Measurements from ENCODE around the gene UNK. TPM values are rescaled to one million over a fixed set of nuclear protein-coding genes. Genes with fewer than 3 reads are reported as not detected.
A peak's percentile ranks its signal among the peaks of the same experiment; 100 is the strongest.

The UNK gene
- total and polyA plus RNA-seq, 2 of the 13 experiments (the other 11 are each of a cell fraction or from before 2014, with no cell fraction given): 31.6 to 33.0 TPM

DNA sequence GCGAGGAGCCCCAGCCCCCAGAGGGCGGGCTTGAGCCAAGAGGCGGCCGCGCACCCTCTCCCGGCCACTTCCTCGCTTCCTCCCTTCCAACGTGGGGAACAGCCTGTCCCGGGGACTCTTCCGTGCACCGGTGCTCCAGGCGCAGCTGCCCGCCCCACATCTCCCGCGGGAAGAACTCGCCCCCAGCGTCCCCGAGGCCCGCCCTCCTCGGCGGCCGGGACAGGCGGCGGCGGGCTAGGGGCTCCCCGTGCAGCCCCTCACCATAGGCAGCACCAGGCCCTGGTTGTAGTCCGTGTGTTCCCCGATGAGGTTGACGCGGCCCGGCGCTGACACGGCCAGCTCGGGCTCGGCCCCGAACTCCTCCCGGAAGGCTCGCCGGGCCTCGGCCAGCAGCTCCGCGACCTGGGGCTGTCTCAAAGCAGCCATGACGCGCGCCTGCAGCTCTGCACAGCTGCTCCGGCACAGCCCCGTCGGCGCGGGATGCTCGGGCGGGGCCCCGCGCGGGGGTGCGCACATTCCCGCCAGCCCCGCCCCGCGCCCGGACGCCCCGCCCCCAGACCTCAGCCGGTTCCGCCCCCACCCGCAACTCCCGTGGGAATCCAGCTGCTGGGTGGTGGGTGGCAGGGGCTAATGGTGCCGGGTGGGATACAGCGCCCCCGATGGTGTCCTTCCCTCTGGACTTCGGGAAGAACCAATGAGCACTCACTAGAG is 19.7 kb upstream of the UNK start, which contains the start of gene GALK1 (continued):
- TF ChIP-seq TBP (CRISPR knock-in tag; IDR thresholded peaks at IDR 0.05) (no peak), PITX1 (CRISPR knock-in tag; IDR thresholded peaks at IDR 0.05) (no peak; the same call in 1 of the 2 replicates), ISL2 (CRISPR knock-in tag; IDR thresholded peaks at IDR 0.05) (0 out of 2 replicates have a peak, but pooled peaks have one; percentile 14), NCOA2 (CRISPR knock-in tag; IDR thresholded peaks at IDR 0.05) (no peak), ZNF557 (CRISPR knock-in tag; IDR thresholded peaks at IDR 0.05) (0 out of 2 replicates have a peak, but pooled peaks have one; percentile 22)
- TF ChIP-seq, protein P1, sequence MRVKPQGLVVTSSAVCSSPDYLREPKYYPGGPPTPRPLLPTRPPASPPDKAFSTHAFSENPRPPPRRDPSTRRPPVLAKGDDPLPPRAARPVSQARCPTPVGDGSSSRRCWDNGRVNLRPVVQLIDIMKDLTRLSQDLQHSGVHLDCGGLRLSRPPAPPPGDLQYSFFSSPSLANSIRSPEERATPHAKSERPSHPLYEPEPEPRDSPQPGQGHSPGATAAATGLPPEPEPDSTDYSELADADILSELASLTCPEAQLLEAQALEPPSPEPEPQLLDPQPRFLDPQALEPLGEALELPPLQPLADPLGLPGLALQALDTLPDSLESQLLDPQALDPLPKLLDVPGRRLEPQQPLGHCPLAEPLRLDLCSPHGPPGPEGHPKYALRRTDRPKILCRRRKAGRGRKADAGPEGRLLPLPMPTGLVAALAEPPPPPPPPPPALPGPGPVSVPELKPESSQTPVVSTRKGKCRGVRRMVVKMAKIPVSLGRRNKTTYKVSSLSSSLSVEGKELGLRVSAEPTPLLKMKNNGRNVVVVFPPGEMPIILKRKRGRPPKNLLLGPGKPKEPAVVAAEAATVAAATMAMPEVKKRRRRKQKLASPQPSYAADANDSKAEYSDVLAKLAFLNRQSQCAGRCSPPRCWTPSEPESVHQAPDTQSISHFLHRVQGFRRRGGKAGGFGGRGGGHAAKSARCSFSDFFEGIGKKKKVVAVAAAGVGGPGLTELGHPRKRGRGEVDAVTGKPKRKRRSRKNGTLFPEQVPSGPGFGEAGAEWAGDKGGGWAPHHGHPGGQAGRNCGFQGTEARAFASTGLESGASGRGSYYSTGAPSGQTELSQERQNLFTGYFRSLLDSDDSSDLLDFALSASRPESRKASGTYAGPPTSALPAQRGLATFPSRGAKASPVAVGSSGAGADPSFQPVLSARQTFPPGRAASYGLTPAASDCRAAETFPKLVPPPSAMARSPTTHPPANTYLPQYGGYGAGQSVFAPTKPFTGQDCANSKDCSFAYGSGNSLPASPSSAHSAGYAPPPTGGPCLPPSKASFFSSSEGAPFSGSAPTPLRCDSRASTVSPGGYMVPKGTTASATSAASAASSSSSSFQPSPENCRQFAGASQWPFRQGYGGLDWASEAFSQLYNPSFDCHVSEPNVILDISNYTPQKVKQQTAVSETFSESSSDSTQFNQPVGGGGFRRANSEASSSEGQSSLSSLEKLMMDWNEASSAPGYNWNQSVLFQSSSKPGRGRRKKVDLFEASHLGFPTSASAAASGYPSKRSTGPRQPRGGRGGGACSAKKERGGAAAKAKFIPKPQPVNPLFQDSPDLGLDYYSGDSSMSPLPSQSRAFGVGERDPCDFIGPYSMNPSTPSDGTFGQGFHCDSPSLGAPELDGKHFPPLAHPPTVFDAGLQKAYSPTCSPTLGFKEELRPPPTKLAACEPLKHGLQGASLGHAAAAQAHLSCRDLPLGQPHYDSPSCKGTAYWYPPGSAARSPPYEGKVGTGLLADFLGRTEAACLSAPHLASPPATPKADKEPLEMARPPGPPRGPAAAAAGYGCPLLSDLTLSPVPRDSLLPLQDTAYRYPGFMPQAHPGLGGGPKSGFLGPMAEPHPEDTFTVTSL (CRISPR knock-in tag; IDR thresholded peaks at IDR 0.05; ENCODE audit: borderline replicate concordance): 0 out of 2 replicates have a peak, but pooled peaks have one; percentile 18

DNA sequence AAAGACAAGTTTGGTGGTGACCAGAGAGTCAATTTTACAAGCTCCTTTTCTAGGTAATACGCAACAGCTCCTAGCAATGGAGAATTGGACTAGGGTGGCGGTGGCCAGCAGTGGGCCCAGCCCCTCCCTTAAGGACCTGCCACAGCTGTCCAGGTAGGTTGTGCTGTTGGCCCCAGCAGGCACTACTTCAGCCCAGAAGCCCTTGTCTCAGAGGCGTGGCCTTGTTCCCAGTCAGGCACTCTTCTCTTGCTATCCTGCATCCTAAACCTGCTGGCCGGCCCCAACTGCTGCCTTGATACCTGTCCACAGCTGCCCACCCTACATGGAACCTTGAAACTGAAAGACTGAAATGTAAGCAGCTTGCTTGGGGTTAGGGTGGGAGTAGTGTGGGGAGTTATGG is 18.6 kb upstream of the UNK start:
- intact Hi-C loops (cut with micrococcal nuclease; ENCODE audit: unreplicated experiment) (loop anchor here (2.0 kb wide), 1 partner anchor 15 kb away; no protein-coding TSS in a partner anchor), in situ Hi-C loops (cut with HindIII; ENCODE audit: extremely low pct_ligation_motif_present, low pct_unique_long_range_greater_than_20kb) (no loop called here)
- DNase-seq (ENCODE audit: low spot score): no peak
- WGBS (ENCODE audit: low lambda C conversion rate): 35% methylated on average over 4 of the region's 4 CpGs
- Histone ChIP-seq H3K27ac (ENCODE audit: extremely low read length, insufficient read depth, low read length) (no peak overlapping the region), H3K4me2 (ENCODE audit: low read depth, low read length) (peak overlapping the region; percentile 45; the same call in 1 of the 2 replicates), H3K4me1 (ENCODE audit: insufficient read depth, low read length) (peaks cover 62% of the 10 kb centered on the region), H4K20me1 (ENCODE audit: insufficient read depth, low read length) (no peaks in the 10 kb centered on the region), H2AFZ (ENCODE audit: low read length) (no peak overlapping the region), H3K79me2 (ENCODE audit: insufficient read depth, low read length) (no peaks in the 10 kb centered on the region), H3K4me3 (replicated peaks in 1 of 3; ENCODE audit: insufficient read depth in 1 of 3, low read depth in 2 of 3, low read length in 3 of 3) (peak overlapping the region in 1 of 3 experiments; percentile 19; a peak in 1 of 6 replicates), H3K9ac (ENCODE audit: insufficient read depth, low read depth, low read length) (no peak overlapping the region), H3K27me3 (ENCODE audit: control insufficient read depth in 1 of 2, insufficient read depth in 2 of 2, low read length in 2 of 2) (no peaks in the 10 kb centered on the region), H3K9me3 (ENCODE audit: low read length) (no peaks in the 10 kb centered on the region), H3K36me3 (replicated peaks in 1 of 2; ENCODE audit: control insufficient read depth in 1 of 2, insufficient read depth in 2 of 2, low read length in 2 of 2) (no peaks in the 10 kb centered on the region)
- ChIA-PET POLR2A (interaction anchor here (0.9 to 8.2 kb wide), 11 partner anchors 10 to 250 kb away, joined by 3 to 390 read pairs (median 5); partner anchors contain the start of genes ITGB4, TRIM47, TSEN54 and WBP2), CTCF (ENCODE audit: low intra/inter-chr PET ratio, low total read pairs) (interaction anchor here (2.3 kb wide), 1 partner anchor 12 kb away, joined by 12 read pairs; no protein-coding TSS in a partner anchor)
- peak; percentile 11 for ATAC-seq
- no TSS peak for BruUV-seq (replicated peaks)
- FAIRE-seq: no peak
- TF ChIP-seq, protein P2, sequence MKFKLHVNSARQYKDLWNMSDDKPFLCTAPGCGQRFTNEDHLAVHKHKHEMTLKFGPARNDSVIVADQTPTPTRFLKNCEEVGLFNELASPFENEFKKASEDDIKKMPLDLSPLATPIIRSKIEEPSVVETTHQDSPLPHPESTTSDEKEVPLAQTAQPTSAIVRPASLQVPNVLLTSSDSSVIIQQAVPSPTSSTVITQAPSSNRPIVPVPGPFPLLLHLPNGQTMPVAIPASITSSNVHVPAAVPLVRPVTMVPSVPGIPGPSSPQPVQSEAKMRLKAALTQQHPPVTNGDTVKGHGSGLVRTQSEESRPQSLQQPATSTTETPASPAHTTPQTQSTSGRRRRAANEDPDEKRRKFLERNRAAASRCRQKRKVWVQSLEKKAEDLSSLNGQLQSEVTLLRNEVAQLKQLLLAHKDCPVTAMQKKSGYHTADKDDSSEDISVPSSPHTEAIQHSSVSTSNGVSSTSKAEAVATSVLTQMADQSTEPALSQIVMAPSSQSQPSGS (CRISPR knock-in tag; IDR thresholded peaks at IDR 0.05): no peak
- no peak for TF ChIP-seq RBM22 (optimal IDR thresholded peaks at IDR 0.05; ENCODE audit: low read length)
- TF ChIP-seq ZBTB42 (CRISPR knock-in tag; IDR thresholded peaks at IDR 0.05): no peak
- TF ChIP-seq TBP (CRISPR knock-in tag; IDR thresholded peaks at IDR 0.05): no peak
- TF ChIP-seq, protein P3, sequence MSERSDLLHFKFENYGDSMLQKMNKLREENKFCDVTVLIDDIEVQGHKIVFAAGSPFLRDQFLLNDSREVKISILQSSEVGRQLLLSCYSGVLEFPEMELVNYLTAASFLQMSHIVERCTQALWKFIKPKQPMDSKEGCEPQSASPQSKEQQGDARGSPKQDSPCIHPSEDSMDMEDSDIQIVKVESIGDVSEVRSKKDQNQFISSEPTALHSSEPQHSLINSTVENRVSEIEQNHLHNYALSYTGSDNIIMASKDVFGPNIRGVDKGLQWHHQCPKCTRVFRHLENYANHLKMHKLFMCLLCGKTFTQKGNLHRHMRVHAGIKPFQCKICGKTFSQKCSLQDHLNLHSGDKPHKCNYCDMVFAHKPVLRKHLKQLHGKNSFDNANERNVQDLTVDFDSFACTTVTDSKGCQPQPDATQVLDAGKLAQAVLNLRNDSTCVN (CRISPR knock-in tag; IDR thresholded peaks at IDR 0.05; ENCODE audit: borderline replicate concordance): no peak
- TF ChIP-seq ZNF17 (CRISPR knock-in tag; IDR thresholded peaks at IDR 0.05): no peak
- no peak for TF ChIP-seq NBN (conservative IDR thresholded peaks at IDR 0.05)
- TF ChIP-seq, protein P4, sequence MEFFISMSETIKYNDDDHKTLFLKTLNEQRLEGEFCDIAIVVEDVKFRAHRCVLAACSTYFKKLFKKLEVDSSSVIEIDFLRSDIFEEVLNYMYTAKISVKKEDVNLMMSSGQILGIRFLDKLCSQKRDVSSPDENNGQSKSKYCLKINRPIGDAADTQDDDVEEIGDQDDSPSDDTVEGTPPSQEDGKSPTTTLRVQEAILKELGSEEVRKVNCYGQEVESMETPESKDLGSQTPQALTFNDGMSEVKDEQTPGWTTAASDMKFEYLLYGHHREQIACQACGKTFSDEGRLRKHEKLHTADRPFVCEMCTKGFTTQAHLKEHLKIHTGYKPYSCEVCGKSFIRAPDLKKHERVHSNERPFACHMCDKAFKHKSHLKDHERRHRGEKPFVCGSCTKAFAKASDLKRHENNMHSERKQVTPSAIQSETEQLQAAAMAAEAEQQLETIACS (CRISPR knock-in tag; IDR thresholded peaks at IDR 0.05): no peak

Measured in HepG2 (cell line).